ENCODE results near the gene CLCNKB. TPM values are rescaled to one million over a fixed set of nuclear protein-coding genes. Genes with fewer than 3 reads are reported as not detected.
A peak's percentile ranks its signal among the peaks of the same experiment; 100 is the strongest.
"Not testable (repeated sequence)": the region's sequence is repeated elsewhere in the genome, so short reads cannot be mapped to it uniquely, and the experiment has no call there.

Gene CLCNKB
- total RNA-seq, 1 donor from 2014 or later = not detected

GRCh38 chr1:16020325-16020724 is 23.3 kb upstream of the CLCNKB start:
- intact Hi-C loops (cut with DNase I) = no loop called here
- no peaks in the 10 kb centered on the region for H3K9me3 ChIP-seq
- H3K27ac ChIP-seq = peak overlapping the region; percentile 94
- no peaks in the 10 kb centered on the region for H3K27me3 ChIP-seq
- DNase-seq (ENCODE audit: extremely low spot score in 2 of 2) = no peak
- TF ChIP-seq CTCF (IDR thresholded peaks at IDR 0.05) = no peak
- TF ChIP-seq POLR2A (IDR thresholded peaks at IDR 0.05) = no peak
- TF ChIP-seq POLR2AphosphoS5 (IDR thresholded peaks at IDR 0.05; ENCODE audit: insufficient read depth in 1 of 2, low read depth in 1 of 2) = no peak
- no peak overlapping the region for H3K4me3 ChIP-seq
- H3K36me3 ChIP-seq = no peaks in the 10 kb centered on the region
- H3K4me1 ChIP-seq = peaks cover 38% of the 10 kb centered on the region

GRCh38 chr1:16020878-16021277 is 22.7 kb upstream of the CLCNKB start:
- DNase-seq (ENCODE audit: extremely low spot score in 2 of 2); H3K36me3 ChIP-seq; H3K9me3 ChIP-seq; H3K4me3 ChIP-seq; H3K27me3 ChIP-seq; intact Hi-C loops (cut with DNase I): not testable (repeated sequence)
- peak overlapping the region; percentile 94 for H3K27ac ChIP-seq
- peaks cover 32% of the 10 kb centered on the region for H3K4me1 ChIP-seq

- H3K27ac ChIP-seq = peak within 1 kb of the TSS; percentile 94
- intact Hi-C loops (cut with DNase I) = no loop called here
- H3K4me1 ChIP-seq = peaks cover 29% of the 10 kb centered on the region
These were observed 21.9 kb upstream of the CLCNKB start, which contains the start of gene CLCNKA for GRCh38 chr1:16021681-16022080. CLCNKA (plus strand) TSS chr1:16022036; CDS start chr1:16022620, 584 bp downstream.

GRCh38 chr1:16022393-16022792 is 21.2 kb upstream of the CLCNKB start:
- Histone ChIP-seq H3K27me3 (no peaks in the 10 kb centered on the region), H3K9me3 (no peaks in the 10 kb centered on the region), H3K27ac (no peak overlapping the region), H3K4me1 (peaks cover 32% of the 10 kb centered on the region), H3K36me3 (no peaks in the 10 kb centered on the region), H3K4me3 (no peak overlapping the region)
- no peak for TF ChIP-seq POLR2A (IDR thresholded peaks at IDR 0.05)
- no peak for TF ChIP-seq CTCF (IDR thresholded peaks at IDR 0.05)
- no peak for TF ChIP-seq POLR2AphosphoS5 (IDR thresholded peaks at IDR 0.05; ENCODE audit: insufficient read depth in 1 of 2, low read depth in 1 of 2)
- no peak for DNase-seq (ENCODE audit: extremely low spot score in 2 of 2)
- intact Hi-C loops (cut with DNase I) = no loop called here

More at GRCh38 chr1:16021681-16022080, 21.9 kb upstream of the CLCNKB start, which contains the start of gene CLCNKA:
- TF ChIP-seq POLR2A (IDR thresholded peaks at IDR 0.05) = no peak
- H3K27me3 ChIP-seq = no peaks in the 10 kb centered on the region
- no peak within 1 kb of the TSS for H3K4me3 ChIP-seq
- H3K9me3 ChIP-seq = no peaks in the 10 kb centered on the region
- no peaks in the 10 kb centered on the region for H3K36me3 ChIP-seq
- DNase-seq (ENCODE audit: extremely low spot score in 2 of 2) = no peak

GRCh38 chr1:16023050-16023653 is 20.4 kb upstream of the CLCNKB start:
- DNase-seq (ENCODE audit: extremely low spot score in 2 of 2) = no peak
- Histone ChIP-seq H3K9me3 (no peaks in the 10 kb centered on the region), H3K4me3 (no peak overlapping the region), H3K27me3 (no peaks in the 10 kb centered on the region), H3K36me3 (no peaks in the 10 kb centered on the region), H3K27ac (no peak overlapping the region), H3K4me1 (peaks cover 26% of the 10 kb centered on the region)
- intact Hi-C loops (cut with DNase I) = no loop called here
- no peak for TF ChIP-seq POLR2A (IDR thresholded peaks at IDR 0.05)
- no peak for TF ChIP-seq CTCF (IDR thresholded peaks at IDR 0.05)
- TF ChIP-seq POLR2AphosphoS5 (IDR thresholded peaks at IDR 0.05; ENCODE audit: insufficient read depth in 1 of 2, low read depth in 1 of 2) = no peak

- H3K9me3 ChIP-seq; DNase-seq (ENCODE audit: extremely low spot score in 2 of 2); H3K4me3 ChIP-seq; H3K36me3 ChIP-seq; H3K27ac ChIP-seq; intact Hi-C loops (cut with DNase I); H3K27me3 ChIP-seq: not testable (repeated sequence)
- H3K4me1 ChIP-seq = peaks cover 11% of the 10 kb centered on the region
These were observed 17.3 kb upstream of the CLCNKB start for GRCh38 chr1:16026302-16026701.

All from vagina (tissue), 2 donors.